Sigmoid colon (tissue), 4 donors: ENCODE measurements around the gene GPR150.

Experiments
- POLR2A ChIP-seq, 2 donors: fragments of 450-650 bp; IDR thresholded peaks; one replicate each; pipeline ENCODE4 v1.6.1; 2016; ENCODE audit warnings: antibody characterized with exemption in 2 of 2, mild to moderate bottlenecking in 2 of 2, moderate library complexity in 2 of 2
- POLR2AphosphoS5 ChIP-seq, 4 donors: sonication (generic); formaldehyde crosslinking; IDR thresholded peaks; one replicate each; pipeline ENCODE4 v1.6.1; 2017; ENCODE audit warnings: antibody characterized with exemption in 4 of 4
- TF ChIP-seq, protein P1 (sequence below), 4 experiments: fragments of 450-650 bp in 3 of 4; fragments of 200-600 bp in 1 of 4; IDR thresholded peaks; one replicate each; pipeline ENCODE4 v1.5.1; 2016 to 2019; ENCODE audit warnings: antibody characterized with exemption in 4 of 4, mild to moderate bottlenecking in 3 of 4, moderate library complexity in 2 of 4

DNA sequence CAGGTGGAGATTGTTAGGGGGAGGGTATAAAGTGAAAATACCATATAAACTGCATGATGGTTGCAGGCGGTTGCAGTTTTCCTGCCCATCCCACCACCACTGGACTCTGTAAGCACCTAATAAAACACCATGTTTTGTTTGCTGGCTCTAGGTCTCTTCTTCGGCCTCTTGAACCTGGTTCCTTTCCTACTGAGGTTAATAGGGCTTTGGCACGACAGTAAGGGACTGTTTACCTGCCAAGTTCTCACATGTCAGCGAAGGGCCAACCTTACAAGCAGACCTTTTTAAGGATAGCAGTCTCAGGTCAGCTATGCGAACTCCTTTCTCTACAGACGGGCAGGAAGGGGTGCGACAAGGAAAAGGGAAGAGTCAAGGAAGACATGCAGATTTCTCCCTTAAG lies 23.3 kb downstream of the GPR150 start:
- TF ChIP-seq POLR2AphosphoS5 (IDR thresholded peaks at IDR 0.05) (no peak), POLR2A (IDR thresholded peaks at IDR 0.05) (no peak)
- TF ChIP-seq, protein P1, sequence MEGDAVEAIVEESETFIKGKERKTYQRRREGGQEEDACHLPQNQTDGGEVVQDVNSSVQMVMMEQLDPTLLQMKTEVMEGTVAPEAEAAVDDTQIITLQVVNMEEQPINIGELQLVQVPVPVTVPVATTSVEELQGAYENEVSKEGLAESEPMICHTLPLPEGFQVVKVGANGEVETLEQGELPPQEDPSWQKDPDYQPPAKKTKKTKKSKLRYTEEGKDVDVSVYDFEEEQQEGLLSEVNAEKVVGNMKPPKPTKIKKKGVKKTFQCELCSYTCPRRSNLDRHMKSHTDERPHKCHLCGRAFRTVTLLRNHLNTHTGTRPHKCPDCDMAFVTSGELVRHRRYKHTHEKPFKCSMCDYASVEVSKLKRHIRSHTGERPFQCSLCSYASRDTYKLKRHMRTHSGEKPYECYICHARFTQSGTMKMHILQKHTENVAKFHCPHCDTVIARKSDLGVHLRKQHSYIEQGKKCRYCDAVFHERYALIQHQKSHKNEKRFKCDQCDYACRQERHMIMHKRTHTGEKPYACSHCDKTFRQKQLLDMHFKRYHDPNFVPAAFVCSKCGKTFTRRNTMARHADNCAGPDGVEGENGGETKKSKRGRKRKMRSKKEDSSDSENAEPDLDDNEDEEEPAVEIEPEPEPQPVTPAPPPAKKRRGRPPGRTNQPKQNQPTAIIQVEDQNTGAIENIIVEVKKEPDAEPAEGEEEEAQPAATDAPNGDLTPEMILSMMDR (IDR thresholded peaks at IDR 0.05): no peak
